Left cardiac atrium (tissue), 4 donors: ENCODE measurements around the gene METTL8. TPM values are rescaled to one million over a fixed set of nuclear protein-coding genes. Genes with fewer than 3 reads are reported as not detected.
"Not testable (repeated sequence)": the region's sequence is repeated elsewhere in the genome, so short reads cannot be mapped to it uniquely, and the experiment has no call there.

Source experiments
- ATAC-seq, 2 donors: fragments of 200-7000 bp; cut with Tn5 transposase; one replicate each; pipeline ENCODE4 v1.9.1; 2020; ENCODE audit warnings: mild to moderate bottlenecking in 2 of 2, moderate library complexity in 2 of 2
- DNase-seq: peaks from one replicate; pipeline ENCODE4 v3.0.0-alpha.2; 2020
- intact Hi-C, 2 donors: fragments of 100-400 bp; cut with DNase I; formaldehyde crosslinking; loops; one replicate each; pipeline versions ENCODE4 v1.14.1 to v1.15.1; 2022 to 2023
- total RNA-seq, 2 donors: library from RNA; stranded (reverse); fragmentation: NEBNext Ultra II Directional; extraction: Animal tissue kit (Norgen Biotek cat#: 25700); gene quantifications; one replicate each; pipeline ENCODE4 v1.2.1, GENCODE V29; 2021
- donor health status: DM: no; HTN: yes; CAD: no.
- donor health status: DM: no; HTN: yes; CAD: no; lungs with severe emphysema.
- donor health status: DM: yes; HTN: yes; CAD: no.
- donor health status: Dilated cardiomyopathy.

METTL8 gene
- total RNA-seq, 2 donors from 2014 or later = 10.2 to 13.3 TPM

GRCh38 chr2:171407030-171407675 is 26.6 kb downstream of the METTL8 start:
- no peak for DNase-seq
- no peak for ATAC-seq
- intact Hi-C loops = no loop called here

DNA sequence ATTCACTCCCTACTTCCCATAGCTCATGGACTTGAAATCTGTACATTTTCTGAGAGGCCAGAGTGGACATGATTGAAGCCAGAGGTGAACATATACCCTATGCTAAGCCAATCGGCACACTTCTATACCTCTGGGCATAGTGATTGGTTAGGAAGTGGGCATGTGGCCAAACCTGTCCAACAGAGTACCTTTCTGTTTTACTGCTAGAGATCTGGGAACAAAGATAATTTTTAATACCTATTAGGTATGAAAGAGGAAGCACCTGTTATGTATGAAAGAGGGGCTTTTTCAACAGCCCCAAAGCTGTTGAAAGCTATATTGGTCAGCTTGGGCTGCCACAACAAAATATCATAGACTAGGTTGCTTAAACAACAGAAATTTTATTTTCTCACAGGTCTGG is 27.7 kb downstream of the METTL8 start:
- DNase-seq (no peak), ATAC-seq (no peak)
- intact Hi-C loops = no loop called here

GRCh38 chr2:171405546-171405945 is 28.2 kb downstream of the METTL8 start:
- DNase-seq (no peak), ATAC-seq (no peak)
- intact Hi-C loops = no loop called here

GRCh38 chr2:171404719-171405118 is 29.1 kb downstream of the METTL8 start:
- ATAC-seq = no peak
- intact Hi-C loops = no loop called here

GRCh38 chr2:171404261-171404660 is 29.5 kb downstream of the METTL8 start:
- intact Hi-C loops = no loop called here
- DNase-seq (no peak), ATAC-seq (no peak)

More at GRCh38 chr2:171404719-171405118, 29.1 kb downstream of the METTL8 start:
- no peak for DNase-seq

- intact Hi-C loops = no loop called here
- ATAC-seq (no peak), DNase-seq (no peak)
These were observed 30.7 kb downstream of the METTL8 start for GRCh38 chr2:171402906-171403580.

DNA sequence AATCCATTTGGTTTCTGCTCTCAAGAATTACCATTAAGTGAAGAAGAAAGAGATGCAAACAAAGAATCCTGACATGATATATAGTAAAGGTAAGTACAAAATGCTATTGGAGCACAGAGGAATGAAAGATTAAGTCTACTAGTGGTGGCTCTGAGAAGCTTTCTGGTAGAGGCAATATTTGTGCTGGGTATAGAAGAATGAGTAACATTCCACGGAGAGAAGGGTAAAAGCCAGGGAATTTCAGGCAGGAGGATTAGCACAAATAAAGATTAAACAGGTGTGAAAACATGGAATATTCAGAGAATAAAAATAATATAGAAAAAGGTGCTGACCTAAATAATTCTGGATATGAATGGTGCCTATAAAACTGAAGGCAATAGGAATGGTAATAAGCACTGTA is 31.8 kb downstream of the METTL8 start:
- intact Hi-C loops = no loop called here
- ATAC-seq (no peak), DNase-seq (no peak)

DNA sequence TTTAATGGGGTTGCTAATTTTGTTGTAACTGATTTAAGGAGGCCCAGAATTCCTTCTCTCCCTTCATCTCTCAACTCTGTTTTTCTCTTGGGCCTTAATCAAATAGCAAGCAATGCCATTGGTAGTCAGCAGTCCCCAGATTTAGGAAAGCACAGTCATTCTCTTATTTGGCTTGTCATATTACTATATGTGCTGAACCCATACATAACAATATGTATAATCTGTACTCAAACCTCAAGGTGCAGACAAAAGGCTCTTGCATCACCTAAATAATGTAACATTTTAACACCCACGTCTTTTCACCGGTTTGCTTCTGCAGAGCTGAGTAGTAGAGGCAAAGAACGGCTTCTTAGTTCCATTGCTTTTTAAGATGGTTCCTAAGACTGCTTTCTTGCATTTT is 33.4 kb downstream of the METTL8 start:
- intact Hi-C loops = no loop called here
- DNase-seq (no peak), ATAC-seq (no peak)

- no peak for ATAC-seq
- no peak for DNase-seq
- intact Hi-C loops = no loop called here
These were observed 34.5 kb downstream of the METTL8 start for GRCh38 chr2:171399292-171399691.

DNA sequence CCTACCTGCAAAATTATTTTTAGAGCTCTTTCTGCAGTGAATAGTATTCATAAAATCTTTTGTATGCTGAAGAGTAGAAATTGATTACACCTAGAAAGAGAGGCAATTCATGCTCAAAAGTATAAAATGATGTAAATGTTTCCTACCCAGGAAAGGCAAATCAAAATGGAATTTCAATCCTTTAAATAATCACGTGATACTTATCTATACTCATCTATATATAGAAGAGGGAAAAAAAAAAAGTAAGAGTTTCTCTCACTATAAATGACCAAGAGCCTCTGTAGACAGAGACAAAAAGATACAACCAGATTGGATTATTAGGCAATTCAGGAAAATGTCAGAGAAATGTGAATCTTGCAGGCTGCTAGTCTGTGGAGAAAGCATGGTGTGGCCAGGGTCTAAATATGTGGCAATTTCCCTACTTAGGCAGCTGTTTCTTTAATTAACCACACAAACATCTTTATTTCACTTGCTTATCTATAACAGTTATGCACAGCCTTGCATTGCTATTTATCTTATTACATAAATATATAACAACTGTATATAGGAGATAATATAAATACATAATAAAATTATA is 39.5 kb downstream of the METTL8 start:
- ATAC-seq = no peak
- no peak for DNase-seq
- intact Hi-C loops = no loop called here

DNA sequence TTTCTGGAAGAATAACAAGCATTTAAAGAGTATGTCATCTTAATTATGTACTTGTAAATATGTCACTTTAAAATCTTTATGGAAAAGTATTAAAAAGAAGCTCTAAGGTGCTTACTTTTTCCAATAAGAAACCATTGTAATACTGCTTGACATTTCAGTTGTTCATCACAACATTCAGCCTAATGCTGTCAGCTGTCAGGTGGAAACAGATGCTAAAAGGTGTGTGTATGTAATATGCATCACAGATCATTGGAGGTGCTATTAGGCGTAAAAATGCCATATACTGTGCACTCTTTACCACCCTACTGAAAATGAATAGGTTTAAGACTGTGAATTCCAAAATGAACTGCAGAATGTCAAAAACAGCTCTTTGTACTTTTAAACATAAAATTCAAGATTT is 40.3 kb downstream of the METTL8 start:
- intact Hi-C loops = no loop called here
- no peak for DNase-seq
- no peak for ATAC-seq

GRCh38 chr2:171391532-171391931 is 42.3 kb downstream of the METTL8 start:
- intact Hi-C loops = no loop called here

DNA sequence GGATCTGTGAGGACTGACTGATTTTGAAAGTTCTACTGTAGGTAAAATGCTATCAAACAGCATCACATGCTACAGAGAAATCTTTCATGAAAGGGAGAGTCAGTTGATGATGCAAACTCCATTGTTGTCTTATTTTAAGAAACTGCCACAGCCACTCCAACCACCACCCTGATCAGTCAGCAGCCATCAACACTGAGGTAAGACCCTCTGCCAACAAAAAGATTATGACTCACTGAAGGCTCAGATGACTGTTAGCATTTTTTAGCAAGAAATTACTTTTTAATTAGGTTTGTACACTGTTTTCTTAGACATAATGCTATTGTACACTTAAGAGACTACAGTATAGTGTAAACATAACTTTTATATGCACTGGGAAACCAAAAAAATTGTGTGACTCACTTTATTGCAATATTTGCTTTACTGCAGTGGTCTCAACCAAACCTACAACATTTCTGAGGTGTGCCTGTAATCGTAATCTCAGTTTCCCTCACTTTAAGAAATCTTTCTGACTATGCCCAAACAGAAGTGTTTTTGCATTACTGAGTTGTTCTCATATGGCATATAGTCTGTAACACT is 42.8 kb downstream of the METTL8 start:
- ATAC-seq (no peak), DNase-seq (no peak)
- intact Hi-C loops = no loop called here

More at GRCh38 chr2:171391532-171391931, 42.3 kb downstream of the METTL8 start:
- ATAC-seq (no peak), DNase-seq (no peak)

GRCh38 chr2:171389780-171390179 is 44.0 kb downstream of the METTL8 start:
- ATAC-seq (no peak), DNase-seq (no peak)
- intact Hi-C loops = no loop called here

GRCh38 chr2:171389325-171389724 is 44.5 kb downstream of the METTL8 start:
- no peak for ATAC-seq
- DNase-seq = no peak
- intact Hi-C loops = no loop called here

- ATAC-seq = no peak
- intact Hi-C loops = no loop called here
- no peak for DNase-seq
These were observed 46.7 kb downstream of the METTL8 start for GRCh38 chr2:171387052-171387451.

- ATAC-seq (no peak), DNase-seq (no peak)
- intact Hi-C loops = no loop called here
These were observed 47.2 kb downstream of the METTL8 start for GRCh38 chr2:171386627-171387026.

DNA sequence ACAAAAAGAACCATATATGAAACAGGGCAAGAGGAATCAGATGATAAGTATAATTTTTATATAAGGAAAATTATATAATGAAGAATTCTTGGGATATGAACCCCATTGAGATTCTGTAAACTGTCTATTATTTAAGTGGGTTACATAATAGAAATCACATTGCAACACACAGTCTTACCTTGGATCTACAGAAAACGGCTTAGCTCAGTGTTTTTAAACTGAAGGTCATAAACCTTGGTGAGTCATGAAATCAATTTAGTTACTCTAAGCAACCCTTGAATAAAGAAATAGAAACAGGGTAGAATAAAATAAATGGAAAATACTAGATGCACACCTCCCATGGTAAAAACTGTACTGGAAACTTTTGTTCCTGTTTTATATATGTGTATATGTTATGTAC is 50.7 kb downstream of the METTL8 start:
- DNase-seq (no peak), ATAC-seq (no peak)
- intact Hi-C loops = no loop called here

DNA sequence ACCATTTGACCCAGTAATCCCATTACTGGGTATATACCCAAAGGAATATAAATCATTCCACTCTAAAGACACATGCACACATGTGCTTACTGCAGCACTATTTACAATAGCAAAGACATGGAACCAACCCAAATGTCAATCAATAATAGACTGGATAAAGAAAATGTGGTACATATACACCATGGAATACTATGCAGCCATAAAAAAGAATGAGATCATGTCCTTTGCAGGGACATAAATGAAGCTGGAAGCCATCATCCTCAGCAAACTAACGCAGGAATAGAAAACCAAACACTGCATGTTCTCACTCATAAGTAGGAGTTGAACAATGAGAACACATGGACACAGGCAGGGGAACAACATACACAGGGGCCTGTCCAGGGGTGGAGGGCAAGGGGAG is 51.6 kb downstream of the METTL8 start:
- DNase-seq, ATAC-seq, intact Hi-C loops: not testable (repeated sequence)

DNA sequence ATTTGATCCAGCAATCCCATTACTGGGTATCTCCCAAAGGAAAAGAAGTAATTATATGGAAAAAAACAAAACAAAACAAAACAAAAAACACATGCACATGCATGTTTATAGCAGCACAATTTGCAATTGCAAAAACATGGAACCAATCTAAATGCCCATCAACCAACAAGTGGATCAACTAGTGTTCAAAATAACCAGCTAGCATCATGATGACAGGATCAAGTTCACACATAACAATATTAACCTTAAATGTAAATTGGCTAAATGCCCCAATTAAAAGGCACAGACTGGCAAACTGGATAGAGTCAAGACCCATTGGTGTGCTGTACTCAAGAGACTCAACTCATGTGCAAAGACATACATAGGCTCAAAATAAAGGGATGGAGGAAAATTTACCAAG is 55.9 kb downstream of the METTL8 start:
- DNase-seq, intact Hi-C loops, ATAC-seq: not testable (repeated sequence)
